Measurements from ENCODE around the gene ATPAF2. TPM values are rescaled to one million over a fixed set of nuclear protein-coding genes. Genes with fewer than 3 reads are reported as not detected.
"Not testable (repeated sequence)": the region's sequence is repeated elsewhere in the genome, so short reads cannot be mapped to it uniquely, and the experiment has no call there.

ATPAF2 gene
- total and polyA plus RNA-seq, 10 of the 15 experiments (the other 5 are each of a cell fraction or from before 2014, with no cell fraction given), result 6.5 to 33.0 (median 26.5) TPM

GRCh38 chr17:17998934-17999333 is 40.0 kb downstream of the ATPAF2 start:
- ChIA-PET SMC1A (ENCODE audit: uncharacterized antibody, unreplicated experiment) (no interaction called here), CTCF (no interaction called here)
- BruUV-seq (replicated peaks), result no TSS peak

GRCh38 chr17:17995887-17996286 is 43.1 kb downstream of the ATPAF2 start:
- DNase-seq (ENCODE audit: low read depth, low spot score); RAD21 ChIA-PET (ENCODE audit: unreplicated experiment); H2AFZ ChIP-seq (ENCODE audit: control insufficient read depth, low read depth, low read length); H3K4me2 ChIP-seq (ENCODE audit: control insufficient read depth, insufficient read depth); BruUV-seq (replicated peaks); H3K27me3 ChIP-seq (replicated peaks in 1 of 2; ENCODE audit: control insufficient read depth in 2 of 2, insufficient read depth in 2 of 2, low read length in 1 of 2); FAIRE-seq; H3K36me3 ChIP-seq (ENCODE audit: control insufficient read depth in 2 of 2, insufficient read depth in 2 of 2, low read length in 1 of 2); ATAC-seq; H3K79me2 ChIP-seq (ENCODE audit: control insufficient read depth, insufficient read depth, low read length); in situ Hi-C loops (cut with MboI); H3K9ac ChIP-seq (ENCODE audit: control insufficient read depth, insufficient read depth, low read length); H4K20me1 ChIP-seq (ENCODE audit: control insufficient read depth, insufficient read depth); H3K9me3 ChIP-seq (replicated peaks; ENCODE audit: control insufficient read depth, insufficient read depth, low read length); H3K4me3 ChIP-seq; intact Hi-C loops (cut with micrococcal nuclease; ENCODE audit: unreplicated experiment); H3K4me1 ChIP-seq (ENCODE audit: control insufficient read depth, insufficient read depth, low read length); POLR2A ChIA-PET; H3K27ac ChIP-seq (ENCODE audit: control insufficient read depth, insufficient read depth); SMC1A ChIA-PET (ENCODE audit: uncharacterized antibody, unreplicated experiment): not testable (repeated sequence)
- 76% methylated on average over 8 of the region's 8 CpGs for WGBS (ENCODE audit: insufficient coverage, insufficient replicate concordance, low lambda C conversion rate, missing lambda C conversion rate)
- CTCF ChIA-PET, result interaction anchor here (1.0 to 1.2 kb wide), 2 partner anchors 11 to 77 kb away, joined by 5 to 6 read pairs; no protein-coding TSS in a partner anchor

More at GRCh38 chr17:17998934-17999333, 40.0 kb downstream of the ATPAF2 start:
- 50% methylated on average over 8 of the region's 8 CpGs for WGBS (ENCODE audit: insufficient coverage, insufficient replicate concordance, low lambda C conversion rate, missing lambda C conversion rate)
- no peak for FAIRE-seq
- Histone ChIP-seq H3K27ac (ENCODE audit: control insufficient read depth, insufficient read depth) (no peak overlapping the region), H3K4me3 (no peak overlapping the region), H4K20me1 (ENCODE audit: control insufficient read depth, insufficient read depth) (no peaks in the 10 kb centered on the region; the same call in 1 of the 2 replicates), H3K4me2 (ENCODE audit: control insufficient read depth, insufficient read depth) (no peak overlapping the region), H3K27me3 (replicated peaks in 1 of 2; ENCODE audit: control insufficient read depth in 2 of 2, insufficient read depth in 2 of 2, low read length in 1 of 2) (no peaks in the 10 kb centered on the region), H3K9ac (ENCODE audit: control insufficient read depth, insufficient read depth, low read length) (no peak overlapping the region), H3K79me2 (ENCODE audit: control insufficient read depth, insufficient read depth, low read length) (no peaks in the 10 kb centered on the region), H3K9me3 (replicated peaks; ENCODE audit: control insufficient read depth, insufficient read depth, low read length) (no peaks in the 10 kb centered on the region), H2AFZ (ENCODE audit: control insufficient read depth, low read depth, low read length) (no peak overlapping the region), H3K4me1 (ENCODE audit: control insufficient read depth, insufficient read depth, low read length) (no peaks in the 10 kb centered on the region), H3K36me3 (ENCODE audit: control insufficient read depth in 2 of 2, insufficient read depth in 2 of 2, low read length in 1 of 2) (no peaks in the 10 kb centered on the region)
- RAD21 ChIA-PET (ENCODE audit: unreplicated experiment), result no interaction called here
- in situ Hi-C loops (cut with MboI) (no loop called here), intact Hi-C loops (cut with micrococcal nuclease; ENCODE audit: unreplicated experiment) (no loop called here)
- no peak for ATAC-seq
- TF ChIP-seq NR2C1 (IDR thresholded peaks at IDR 0.05), result no peak
- no peak for TF ChIP-seq SMAD1 (IDR thresholded peaks at IDR 0.05; ENCODE audit: low read depth, partially characterized antibody)
- TF ChIP-seq TCF12 (IDR thresholded peaks at IDR 0.05; ENCODE audit: low read depth, low read length), result no peak
- no peak for DNase-seq (ENCODE audit: low read depth, low spot score)
- POLR2A ChIA-PET, result interaction anchor here (0.6 kb wide), 1 partner anchor 101 kb away, joined by 5 read pairs; no protein-coding TSS in a partner anchor
